ENCODE data around the gene MTG1. TPM values are rescaled to one million over a fixed set of nuclear protein-coding genes. Genes with fewer than 3 reads are reported as not detected.

The MTG1 gene
- total and polyA plus RNA-seq, 2 experiments from 2014 or later, result 45.7 to 68.6 TPM

DNA sequence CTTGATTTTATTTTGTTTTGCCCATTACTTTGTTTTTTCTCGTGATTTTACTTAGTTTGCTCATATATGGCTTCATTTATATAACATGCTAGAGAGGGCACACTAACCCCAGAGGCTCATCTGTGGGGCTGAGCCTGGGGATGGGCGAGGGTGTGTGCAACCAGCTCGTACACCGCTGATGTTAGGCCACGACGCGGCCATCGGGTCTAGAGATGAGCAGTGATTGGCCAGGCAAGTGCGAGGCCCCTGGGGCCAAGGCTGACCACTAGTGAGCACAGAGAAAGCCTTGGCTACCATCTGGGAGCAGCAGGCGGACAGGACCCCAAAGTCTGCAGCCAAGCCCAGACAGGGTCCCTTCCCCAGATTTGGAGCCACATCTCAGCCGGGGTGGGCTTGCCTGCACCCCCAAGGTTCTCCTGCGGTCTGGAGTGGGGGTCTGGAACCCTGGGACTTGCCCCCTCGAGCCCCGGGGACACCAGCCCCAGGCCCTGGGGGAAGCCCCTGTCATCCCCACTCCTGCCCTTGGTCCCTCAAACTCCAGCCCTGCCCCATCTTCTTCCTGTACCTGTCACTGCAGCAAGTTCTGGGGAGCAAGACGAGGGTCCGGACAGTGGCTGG, 39.9 kb upstream of the MTG1 start:
- Histone ChIP-seq H4K20me1 (replicated peaks; ENCODE audit: insufficient read depth) (no peaks in the 10 kb centered on the region; the same call in 1 of the 2 replicates), H3K4me1 (ENCODE audit: insufficient read depth) (no peaks in the 10 kb centered on the region), H3K9me2 (ENCODE audit: insufficient read depth) (no peaks in the 10 kb centered on the region), H3K79me2 (replicated peaks; ENCODE audit: insufficient read depth) (0 out of 2 replicates have a peak, but pooled peaks cover 4% of the 10 kb centered on the region), H3K27ac (ENCODE audit: low read depth) (no peak overlapping the region), H2AFZ (no peak overlapping the region), H3K27me3 (ENCODE audit: insufficient read depth) (no peaks in the 10 kb centered on the region), H3K4me3 (no peak overlapping the region), H3F3A (replicated peaks; ENCODE audit: low read depth) (0 out of 2 replicates have a peak, but pooled peaks cover 3% of the 10 kb centered on the region), H3K36me3 (ENCODE audit: insufficient read depth) (no peaks in the 10 kb centered on the region), H3K4me2 (no peak overlapping the region)
- ATAC-seq (no peak), DNase-seq (ENCODE audit: low spot score) (no peak)
- TF ChIP-seq, protein P1, sequence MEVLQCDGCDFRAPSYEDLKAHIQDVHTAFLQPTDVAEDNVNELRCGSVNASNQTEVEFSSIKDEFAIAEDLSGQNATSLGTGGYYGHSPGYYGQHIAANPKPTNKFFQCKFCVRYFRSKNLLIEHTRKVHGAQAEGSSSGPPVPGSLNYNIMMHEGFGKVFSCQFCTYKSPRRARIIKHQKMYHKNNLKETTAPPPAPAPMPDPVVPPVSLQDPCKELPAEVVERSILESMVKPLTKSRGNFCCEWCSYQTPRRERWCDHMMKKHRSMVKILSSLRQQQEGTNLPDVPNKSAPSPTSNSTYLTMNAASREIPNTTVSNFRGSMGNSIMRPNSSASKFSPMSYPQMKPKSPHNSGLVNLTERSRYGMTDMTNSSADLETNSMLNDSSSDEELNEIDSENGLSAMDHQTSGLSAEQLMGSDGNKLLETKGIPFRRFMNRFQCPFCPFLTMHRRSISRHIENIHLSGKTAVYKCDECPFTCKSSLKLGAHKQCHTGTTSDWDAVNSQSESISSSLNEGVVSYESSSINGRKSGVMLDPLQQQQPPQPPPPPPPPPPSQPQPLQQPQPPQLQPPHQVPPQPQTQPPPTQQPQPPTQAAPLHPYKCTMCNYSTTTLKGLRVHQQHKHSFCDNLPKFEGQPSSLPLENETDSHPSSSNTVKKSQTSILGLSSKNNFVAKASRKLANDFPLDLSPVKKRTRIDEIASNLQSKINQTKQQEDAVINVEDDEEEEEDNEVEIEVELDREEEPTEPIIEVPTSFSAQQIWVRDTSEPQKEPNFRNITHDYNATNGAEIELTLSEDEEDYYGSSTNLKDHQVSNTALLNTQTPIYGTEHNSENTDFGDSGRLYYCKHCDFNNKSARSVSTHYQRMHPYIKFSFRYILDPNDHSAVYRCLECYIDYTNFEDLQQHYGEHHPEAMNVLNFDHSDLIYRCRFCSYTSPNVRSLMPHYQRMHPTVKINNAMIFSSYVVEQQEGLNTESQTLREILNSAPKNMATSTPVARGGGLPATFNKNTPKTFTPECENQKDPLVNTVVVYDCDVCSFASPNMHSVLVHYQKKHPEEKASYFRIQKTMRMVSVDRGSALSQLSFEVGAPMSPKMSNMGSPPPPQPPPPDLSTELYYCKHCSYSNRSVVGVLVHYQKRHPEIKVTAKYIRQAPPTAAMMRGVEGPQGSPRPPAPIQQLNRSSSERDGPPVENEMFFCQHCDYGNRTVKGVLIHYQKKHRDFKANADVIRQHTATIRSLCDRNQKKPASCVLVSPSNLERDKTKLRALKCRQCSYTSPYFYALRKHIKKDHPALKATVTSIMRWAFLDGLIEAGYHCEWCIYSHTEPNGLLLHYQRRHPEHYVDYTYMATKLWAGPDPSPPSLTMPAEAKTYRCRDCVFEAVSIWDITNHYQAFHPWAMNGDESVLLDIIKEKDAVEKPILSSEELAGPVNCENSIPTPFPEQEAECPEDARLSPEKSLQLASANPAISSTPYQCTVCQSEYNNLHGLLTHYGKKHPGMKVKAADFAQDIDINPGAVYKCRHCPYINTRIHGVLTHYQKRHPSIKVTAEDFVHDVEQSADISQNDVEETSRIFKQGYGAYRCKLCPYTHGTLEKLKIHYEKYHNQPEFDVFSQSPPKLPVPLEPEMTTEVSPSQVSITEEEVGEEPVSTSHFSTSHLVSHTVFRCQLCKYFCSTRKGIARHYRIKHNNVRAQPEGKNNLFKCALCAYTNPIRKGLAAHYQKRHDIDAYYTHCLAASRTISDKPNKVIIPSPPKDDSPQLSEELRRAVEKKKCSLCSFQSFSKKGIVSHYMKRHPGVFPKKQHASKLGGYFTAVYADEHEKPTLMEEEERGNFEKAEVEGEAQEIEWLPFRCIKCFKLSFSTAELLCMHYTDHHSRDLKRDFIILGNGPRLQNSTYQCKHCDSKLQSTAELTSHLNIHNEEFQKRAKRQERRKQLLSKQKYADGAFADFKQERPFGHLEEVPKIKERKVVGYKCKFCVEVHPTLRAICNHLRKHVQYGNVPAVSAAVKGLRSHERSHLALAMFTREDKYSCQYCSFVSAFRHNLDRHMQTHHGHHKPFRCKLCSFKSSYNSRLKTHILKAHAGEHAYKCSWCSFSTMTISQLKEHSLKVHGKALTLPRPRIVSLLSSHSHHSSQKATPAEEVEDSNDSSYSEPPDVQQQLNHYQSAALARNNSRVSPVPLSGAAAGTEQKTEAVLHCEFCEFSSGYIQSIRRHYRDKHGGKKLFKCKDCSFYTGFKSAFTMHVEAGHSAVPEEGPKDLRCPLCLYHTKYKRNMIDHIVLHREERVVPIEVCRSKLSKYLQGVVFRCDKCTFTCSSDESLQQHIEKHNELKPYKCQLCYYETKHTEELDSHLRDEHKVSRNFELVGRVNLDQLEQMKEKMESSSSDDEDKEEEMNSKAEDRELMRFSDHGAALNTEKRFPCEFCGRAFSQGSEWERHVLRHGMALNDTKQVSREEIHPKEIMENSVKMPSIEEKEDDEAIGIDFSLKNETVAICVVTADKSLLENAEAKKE (CRISPR knock-in tag; IDR thresholded peaks at IDR 0.05), result no peak
- TF ChIP-seq POLR2AphosphoS5 (IDR thresholded peaks at IDR 0.05; ENCODE audit: low read depth) (no peak), STAT1 (IDR thresholded peaks at IDR 0.05; ENCODE audit: unreplicated experiment) (no peak), NANOG (IDR thresholded peaks at IDR 0.05; ENCODE audit: borderline replicate concordance) (no peak)
- TF ChIP-seq, protein P2, sequence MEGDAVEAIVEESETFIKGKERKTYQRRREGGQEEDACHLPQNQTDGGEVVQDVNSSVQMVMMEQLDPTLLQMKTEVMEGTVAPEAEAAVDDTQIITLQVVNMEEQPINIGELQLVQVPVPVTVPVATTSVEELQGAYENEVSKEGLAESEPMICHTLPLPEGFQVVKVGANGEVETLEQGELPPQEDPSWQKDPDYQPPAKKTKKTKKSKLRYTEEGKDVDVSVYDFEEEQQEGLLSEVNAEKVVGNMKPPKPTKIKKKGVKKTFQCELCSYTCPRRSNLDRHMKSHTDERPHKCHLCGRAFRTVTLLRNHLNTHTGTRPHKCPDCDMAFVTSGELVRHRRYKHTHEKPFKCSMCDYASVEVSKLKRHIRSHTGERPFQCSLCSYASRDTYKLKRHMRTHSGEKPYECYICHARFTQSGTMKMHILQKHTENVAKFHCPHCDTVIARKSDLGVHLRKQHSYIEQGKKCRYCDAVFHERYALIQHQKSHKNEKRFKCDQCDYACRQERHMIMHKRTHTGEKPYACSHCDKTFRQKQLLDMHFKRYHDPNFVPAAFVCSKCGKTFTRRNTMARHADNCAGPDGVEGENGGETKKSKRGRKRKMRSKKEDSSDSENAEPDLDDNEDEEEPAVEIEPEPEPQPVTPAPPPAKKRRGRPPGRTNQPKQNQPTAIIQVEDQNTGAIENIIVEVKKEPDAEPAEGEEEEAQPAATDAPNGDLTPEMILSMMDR (conservative IDR thresholded peaks at IDR 0.05; ENCODE audit: low read depth in 2 of 2), result no peak
- Mint-ChIP-seq H3K36me3 (ENCODE audit: low read depth) (no peaks in the 10 kb centered on the region), H3K4me3 (no peak overlapping the region; the same call in 2 of the 3 replicates), H3K27me3 (ENCODE audit: insufficient read depth, low read depth, poor library complexity) (peaks cover 20% of the 10 kb centered on the region), H3K9me3 (no peaks in the 10 kb centered on the region), H3K27ac (no peak overlapping the region), H3K4me1 (no peaks in the 10 kb centered on the region; the same call in 2 of the 3 replicates)
